GM12872 (cell line): ENCODE measurements around the gene TBC1D22B.

Experiments
- TF ChIP-seq, protein P1 (sequence below): IDR thresholded peaks from 3 replicates; pipeline ENCODE4 v1.5.1; 2011; ENCODE audit warnings: low read depth, mild to moderate bottlenecking, low read length, moderate library complexity; ENCODE audit not compliant: insufficient read depth

TBC1D22B gene

GRCh38 chr6:37218061-37218460 is 39.5 kb upstream of the TBC1D22B start:
- TF ChIP-seq, protein P1, sequence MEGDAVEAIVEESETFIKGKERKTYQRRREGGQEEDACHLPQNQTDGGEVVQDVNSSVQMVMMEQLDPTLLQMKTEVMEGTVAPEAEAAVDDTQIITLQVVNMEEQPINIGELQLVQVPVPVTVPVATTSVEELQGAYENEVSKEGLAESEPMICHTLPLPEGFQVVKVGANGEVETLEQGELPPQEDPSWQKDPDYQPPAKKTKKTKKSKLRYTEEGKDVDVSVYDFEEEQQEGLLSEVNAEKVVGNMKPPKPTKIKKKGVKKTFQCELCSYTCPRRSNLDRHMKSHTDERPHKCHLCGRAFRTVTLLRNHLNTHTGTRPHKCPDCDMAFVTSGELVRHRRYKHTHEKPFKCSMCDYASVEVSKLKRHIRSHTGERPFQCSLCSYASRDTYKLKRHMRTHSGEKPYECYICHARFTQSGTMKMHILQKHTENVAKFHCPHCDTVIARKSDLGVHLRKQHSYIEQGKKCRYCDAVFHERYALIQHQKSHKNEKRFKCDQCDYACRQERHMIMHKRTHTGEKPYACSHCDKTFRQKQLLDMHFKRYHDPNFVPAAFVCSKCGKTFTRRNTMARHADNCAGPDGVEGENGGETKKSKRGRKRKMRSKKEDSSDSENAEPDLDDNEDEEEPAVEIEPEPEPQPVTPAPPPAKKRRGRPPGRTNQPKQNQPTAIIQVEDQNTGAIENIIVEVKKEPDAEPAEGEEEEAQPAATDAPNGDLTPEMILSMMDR: no peak

- TF ChIP-seq, protein P1: no peak
These were observed 39.1 kb upstream of the TBC1D22B start for GRCh38 chr6:37218511-37218910.

DNA sequence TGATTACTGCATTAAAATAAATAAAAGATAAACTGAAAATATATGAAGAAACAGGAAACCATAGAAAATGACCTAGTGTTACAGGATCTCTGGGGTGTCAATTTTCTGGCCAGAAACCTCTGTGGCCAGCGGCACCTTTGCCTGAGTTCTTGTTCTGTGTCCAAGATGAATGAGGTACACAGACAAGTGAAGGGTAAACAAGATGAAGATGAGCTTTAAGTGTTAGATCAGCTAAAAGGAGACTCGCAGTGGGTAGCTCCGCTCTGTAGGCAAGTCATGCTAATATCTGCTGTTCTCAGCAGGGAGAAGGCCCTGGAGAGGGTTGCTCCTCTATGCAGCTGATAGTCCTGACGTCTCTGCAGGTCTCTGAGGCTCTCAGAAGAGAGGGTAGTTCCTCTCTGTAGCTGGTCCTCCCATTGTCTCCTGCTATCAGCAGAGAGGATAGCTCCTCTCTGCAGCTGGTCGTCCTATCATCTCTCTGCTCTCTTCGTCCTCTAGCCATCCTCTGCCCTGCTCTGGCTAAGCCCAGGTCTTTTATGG is 35.9 kb upstream of the TBC1D22B start:
- TF ChIP-seq, protein P1: no peak

- TF ChIP-seq, protein P1: no peak
These were observed 35.2 kb upstream of the TBC1D22B start for GRCh38 chr6:37222125-37222967.

DNA sequence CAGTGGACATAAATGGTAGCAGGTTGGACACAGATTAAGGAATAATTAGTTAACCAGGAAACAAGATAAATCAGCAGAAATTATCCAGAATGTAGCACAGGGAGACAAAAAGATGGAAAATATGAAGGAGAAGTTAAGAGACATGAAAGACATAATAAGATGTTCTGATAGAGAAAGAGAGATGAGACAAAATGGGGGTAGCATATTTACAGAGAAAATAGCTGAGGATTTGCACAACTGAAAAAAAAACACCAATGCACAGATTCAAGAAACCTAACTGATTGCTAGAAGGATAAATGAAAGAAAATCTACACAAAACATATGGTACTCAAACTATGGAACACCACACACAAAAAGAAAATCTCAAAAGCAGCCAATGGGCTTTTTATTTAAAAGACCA is 34.6 kb upstream of the TBC1D22B start:
- TF ChIP-seq, protein P1: no peak

GRCh38 chr6:37225350-37226169 is 32.0 kb upstream of the TBC1D22B start:
- TF ChIP-seq, protein P1: no peak

GRCh38 chr6:37230104-37230503 is 27.5 kb upstream of the TBC1D22B start:
- TF ChIP-seq, protein P1: no peak
